ENCODE measurements around the gene BLACAT1. TPM values are rescaled to one million over a fixed set of nuclear protein-coding genes. Genes with fewer than 3 reads are reported as not detected.

The BLACAT1 gene
- total RNA-seq, 1 experiment from 2014 or later = 0.31 TPM

- no peak for DNase-seq (ENCODE audit: low read depth, low spot score)
- BruUV-seq (replicated peaks) = no TSS peak
- TF ChIP-seq SIN3A (IDR thresholded peaks at IDR 0.05; ENCODE audit: borderline replicate concordance, insufficient read depth, low read depth, low read length) (no peak), POLR2AphosphoS5 (IDR thresholded peaks at IDR 0.05; ENCODE audit: low read depth, low read length) (no peak), TCF7L2 (IDR thresholded peaks at IDR 0.05; ENCODE audit: low read depth, low read length) (no peak)
- TF ChIP-seq, protein P1, sequence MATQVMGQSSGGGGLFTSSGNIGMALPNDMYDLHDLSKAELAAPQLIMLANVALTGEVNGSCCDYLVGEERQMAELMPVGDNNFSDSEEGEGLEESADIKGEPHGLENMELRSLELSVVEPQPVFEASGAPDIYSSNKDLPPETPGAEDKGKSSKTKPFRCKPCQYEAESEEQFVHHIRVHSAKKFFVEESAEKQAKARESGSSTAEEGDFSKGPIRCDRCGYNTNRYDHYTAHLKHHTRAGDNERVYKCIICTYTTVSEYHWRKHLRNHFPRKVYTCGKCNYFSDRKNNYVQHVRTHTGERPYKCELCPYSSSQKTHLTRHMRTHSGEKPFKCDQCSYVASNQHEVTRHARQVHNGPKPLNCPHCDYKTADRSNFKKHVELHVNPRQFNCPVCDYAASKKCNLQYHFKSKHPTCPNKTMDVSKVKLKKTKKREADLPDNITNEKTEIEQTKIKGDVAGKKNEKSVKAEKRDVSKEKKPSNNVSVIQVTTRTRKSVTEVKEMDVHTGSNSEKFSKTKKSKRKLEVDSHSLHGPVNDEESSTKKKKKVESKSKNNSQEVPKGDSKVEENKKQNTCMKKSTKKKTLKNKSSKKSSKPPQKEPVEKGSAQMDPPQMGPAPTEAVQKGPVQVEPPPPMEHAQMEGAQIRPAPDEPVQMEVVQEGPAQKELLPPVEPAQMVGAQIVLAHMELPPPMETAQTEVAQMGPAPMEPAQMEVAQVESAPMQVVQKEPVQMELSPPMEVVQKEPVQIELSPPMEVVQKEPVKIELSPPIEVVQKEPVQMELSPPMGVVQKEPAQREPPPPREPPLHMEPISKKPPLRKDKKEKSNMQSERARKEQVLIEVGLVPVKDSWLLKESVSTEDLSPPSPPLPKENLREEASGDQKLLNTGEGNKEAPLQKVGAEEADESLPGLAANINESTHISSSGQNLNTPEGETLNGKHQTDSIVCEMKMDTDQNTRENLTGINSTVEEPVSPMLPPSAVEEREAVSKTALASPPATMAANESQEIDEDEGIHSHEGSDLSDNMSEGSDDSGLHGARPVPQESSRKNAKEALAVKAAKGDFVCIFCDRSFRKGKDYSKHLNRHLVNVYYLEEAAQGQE (IDR thresholded peaks at IDR 0.05; ENCODE audit: insufficient read depth in 1 of 2, low read depth in 2 of 2, low read length in 1 of 2) = no peak
- TF ChIP-seq, protein P2, sequence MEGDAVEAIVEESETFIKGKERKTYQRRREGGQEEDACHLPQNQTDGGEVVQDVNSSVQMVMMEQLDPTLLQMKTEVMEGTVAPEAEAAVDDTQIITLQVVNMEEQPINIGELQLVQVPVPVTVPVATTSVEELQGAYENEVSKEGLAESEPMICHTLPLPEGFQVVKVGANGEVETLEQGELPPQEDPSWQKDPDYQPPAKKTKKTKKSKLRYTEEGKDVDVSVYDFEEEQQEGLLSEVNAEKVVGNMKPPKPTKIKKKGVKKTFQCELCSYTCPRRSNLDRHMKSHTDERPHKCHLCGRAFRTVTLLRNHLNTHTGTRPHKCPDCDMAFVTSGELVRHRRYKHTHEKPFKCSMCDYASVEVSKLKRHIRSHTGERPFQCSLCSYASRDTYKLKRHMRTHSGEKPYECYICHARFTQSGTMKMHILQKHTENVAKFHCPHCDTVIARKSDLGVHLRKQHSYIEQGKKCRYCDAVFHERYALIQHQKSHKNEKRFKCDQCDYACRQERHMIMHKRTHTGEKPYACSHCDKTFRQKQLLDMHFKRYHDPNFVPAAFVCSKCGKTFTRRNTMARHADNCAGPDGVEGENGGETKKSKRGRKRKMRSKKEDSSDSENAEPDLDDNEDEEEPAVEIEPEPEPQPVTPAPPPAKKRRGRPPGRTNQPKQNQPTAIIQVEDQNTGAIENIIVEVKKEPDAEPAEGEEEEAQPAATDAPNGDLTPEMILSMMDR (IDR thresholded peaks at IDR 0.05) = no peak
- intact Hi-C loops (cut with micrococcal nuclease; ENCODE audit: unreplicated experiment) (no loop called here), in situ Hi-C loops (cut with HindIII; ENCODE audit: low pct_unique_long_range_greater_than_20kb, low sequenced_read_pairs) (no loop called here)
- Histone ChIP-seq H3K9me3 (ENCODE audit: control insufficient read depth, insufficient read depth, low read depth, low read length) (no peaks in the 10 kb centered on the region), H3K36me3 (ENCODE audit: control insufficient read depth, insufficient read depth, low read length) (no peaks in the 10 kb centered on the region), H3K27me3 (ENCODE audit: control insufficient read depth, insufficient read depth, low read length) (no peaks in the 10 kb centered on the region), H3K4me1 (ENCODE audit: control insufficient read depth, insufficient read depth, low read length) (peaks cover 15% of the 10 kb centered on the region), H3K4me3 (ENCODE audit: low read depth in 2 of 2, low read length in 2 of 2) (no peak overlapping the region), H3K27ac (ENCODE audit: low read length) (no peak overlapping the region)
- CTCF ChIA-PET = no interaction called here
- POLR2A ChIA-PET = interaction anchor here (0.6 kb wide), 1 partner anchor 116 kb away, joined by 4 read pairs; no protein-coding TSS in a partner anchor
- ATAC-seq = no peak
These were observed 10.8 kb downstream of the BLACAT1 start for GRCh38 chr1:205444931-205445645.

- Histone ChIP-seq H3K9me3 (ENCODE audit: control insufficient read depth, insufficient read depth, low read depth, low read length) (no peaks in the 10 kb centered on the region), H3K4me1 (ENCODE audit: control insufficient read depth, insufficient read depth, low read length) (peaks cover 12% of the 10 kb centered on the region), H3K27ac (ENCODE audit: low read length) (no peak overlapping the region), H3K4me3 (ENCODE audit: low read depth in 2 of 2, low read length in 2 of 2) (no peak overlapping the region), H3K27me3 (ENCODE audit: control insufficient read depth, insufficient read depth, low read length) (no peaks in the 10 kb centered on the region), H3K36me3 (ENCODE audit: control insufficient read depth, insufficient read depth, low read length) (no peaks in the 10 kb centered on the region)
- intact Hi-C loops (cut with micrococcal nuclease; ENCODE audit: unreplicated experiment) = no loop called here
- ChIA-PET POLR2A (interaction anchor here (0.6 kb wide), 1 partner anchor 117 kb away, joined by 4 read pairs; no protein-coding TSS in a partner anchor), CTCF (no interaction called here)
- TF ChIP-seq SIN3A (IDR thresholded peaks at IDR 0.05; ENCODE audit: borderline replicate concordance, insufficient read depth, low read depth, low read length) = no peak
- no peak for TF ChIP-seq POLR2AphosphoS5 (IDR thresholded peaks at IDR 0.05; ENCODE audit: low read depth, low read length)
- TF ChIP-seq, protein P2 (IDR thresholded peaks at IDR 0.05) = no peak
- TF ChIP-seq, protein P1 (IDR thresholded peaks at IDR 0.05; ENCODE audit: insufficient read depth in 1 of 2, low read depth in 2 of 2, low read length in 1 of 2) = no peak
- TF ChIP-seq TCF7L2 (IDR thresholded peaks at IDR 0.05; ENCODE audit: low read depth, low read length) = no peak
- in situ Hi-C loops (cut with HindIII; ENCODE audit: low pct_unique_long_range_greater_than_20kb, low sequenced_read_pairs) = no loop called here
- ATAC-seq = no peak
- no TSS peak for BruUV-seq (replicated peaks)
- no peak for DNase-seq (ENCODE audit: low read depth, low spot score)
These were observed 11.4 kb downstream of the BLACAT1 start for GRCh38 chr1:205444300-205444930.

Data from Panc1 (cell line).